T1000 (cell line): ENCODE measurements around the gene ROCK2.

Source experiments
- DNase-seq: peaks from one replicate; lab custom pipeline; 2025; ENCODE audit warnings: mixed read lengths; lab: John Stamatoyannopoulos, UW

The ROCK2 gene

GRCh38 chr2:11367170-11367730 lies 22.8 kb upstream of the ROCK2 start:
- no peak for DNase-seq

GRCh38 chr2:11366326-11366741 lies 21.9 kb upstream of the ROCK2 start:
- DNase-seq, result no peak

GRCh38 chr2:11365096-11365879 lies 20.9 kb upstream of the ROCK2 start:
- no peak for DNase-seq

- DNase-seq, result no peak
Observed at GRCh38 chr2:11364565-11364887, 20.1 kb upstream of the ROCK2 start.

DNA sequence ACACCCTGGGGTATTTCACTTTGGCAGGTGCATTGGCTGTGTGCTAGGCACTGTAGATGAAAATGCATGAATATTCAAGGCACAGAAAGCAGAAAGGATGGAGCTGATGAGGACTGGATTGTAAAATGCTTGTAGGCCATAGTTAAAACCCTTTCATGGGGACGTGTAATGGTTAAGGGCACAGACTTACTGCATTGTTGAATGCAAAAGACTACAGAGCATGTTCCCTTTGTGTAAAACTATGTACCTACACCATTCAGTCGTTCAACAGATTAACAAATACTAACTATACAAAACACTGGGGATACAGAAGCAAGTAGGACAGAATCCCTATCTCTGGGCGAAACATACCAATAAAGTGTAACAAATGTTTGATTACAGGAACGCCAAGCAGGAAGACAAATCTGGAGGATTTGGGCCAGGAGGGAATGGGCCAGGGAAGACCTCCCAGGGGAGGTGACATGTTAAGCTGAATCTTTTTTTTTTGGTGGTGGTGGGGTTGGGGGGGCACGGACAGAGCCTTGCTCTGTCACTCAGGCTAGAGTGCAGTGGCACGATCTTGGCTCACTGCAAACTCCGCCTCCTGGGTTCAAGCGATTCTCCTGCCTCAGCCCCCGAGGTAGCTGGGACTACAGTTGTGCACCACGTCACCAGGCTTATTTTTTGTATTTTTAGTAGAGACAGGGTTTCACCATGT lies 19.6 kb upstream of the ROCK2 start:
- no peak for DNase-seq

GRCh38 chr2:11359865-11360264 lies 15.4 kb upstream of the ROCK2 start:
- no peak for DNase-seq

GRCh38 chr2:11357428-11357972 lies 13.1 kb upstream of the ROCK2 start:
- DNase-seq, result no peak

DNA sequence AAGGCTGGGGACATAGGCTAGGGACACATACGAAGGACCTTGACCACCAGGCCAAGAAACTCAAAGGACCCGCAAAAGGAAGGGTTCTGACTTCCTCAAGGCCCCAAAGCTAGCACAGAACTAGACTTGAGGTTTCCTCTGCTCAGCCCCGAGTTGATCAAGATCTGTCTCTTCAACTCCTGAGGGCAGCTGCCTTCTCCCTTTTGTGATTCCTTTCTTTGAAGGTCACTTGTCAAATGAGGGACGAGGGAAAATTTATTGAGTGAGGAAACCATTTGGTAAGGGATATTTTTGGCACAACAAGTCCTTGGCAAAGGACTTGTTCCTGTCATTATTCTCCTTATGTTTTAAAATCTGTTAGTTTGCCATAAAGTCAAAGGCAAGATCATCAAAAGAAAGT lies 12.3 kb upstream of the ROCK2 start:
- DNase-seq, result no peak

DNA sequence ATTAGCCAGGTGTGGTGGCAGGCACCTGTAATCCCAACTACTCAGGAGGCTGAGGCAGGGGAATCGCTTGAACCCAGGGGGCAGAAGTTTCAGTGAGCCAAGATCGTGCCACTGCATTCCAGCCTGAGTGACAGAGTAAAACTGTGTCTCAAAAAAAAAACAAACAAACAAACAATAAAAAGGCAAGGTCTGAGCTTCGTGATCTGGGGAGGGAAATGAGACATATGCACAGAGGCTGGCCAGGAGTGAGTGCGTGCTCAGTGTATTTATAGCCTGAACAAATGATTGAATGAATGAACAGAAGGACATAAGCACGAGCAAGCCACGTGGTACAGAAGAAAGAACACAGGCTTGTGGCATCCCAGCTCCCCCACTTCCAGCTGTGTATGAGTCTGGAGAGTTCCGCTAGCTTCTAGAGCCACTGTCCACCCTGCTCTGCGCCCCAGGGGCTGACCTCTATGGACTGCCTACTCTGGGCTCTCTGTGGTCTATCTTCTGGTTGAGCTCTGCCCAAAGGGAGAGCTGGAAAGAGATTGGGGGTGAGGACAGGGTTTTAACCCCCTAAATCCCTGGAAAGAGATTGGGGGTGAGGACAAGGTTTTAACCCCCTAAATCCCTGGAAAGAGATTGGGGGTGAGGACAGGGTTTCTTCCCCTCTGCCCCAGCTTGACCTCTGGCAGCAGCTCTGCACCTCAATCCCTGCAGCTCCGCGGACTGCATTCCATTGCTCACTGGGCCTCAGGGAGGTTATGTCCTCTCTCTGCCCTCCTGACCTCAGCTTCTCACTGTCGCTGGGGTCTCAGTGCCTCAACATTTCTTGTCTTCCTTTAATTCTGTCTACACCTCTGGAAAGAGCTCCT lies 11.0 kb upstream of the ROCK2 start:
- no peak for DNase-seq

- no peak for DNase-seq
Observed at GRCh38 chr2:11354363-11355154, 10.1 kb upstream of the ROCK2 start.

GRCh38 chr2:11352781-11353537 lies 8.5 kb upstream of the ROCK2 start:
- DNase-seq, result no peak

- DNase-seq, result no peak
Observed at GRCh38 chr2:11348209-11348749, 3.8 kb upstream of the ROCK2 start.

DNA sequence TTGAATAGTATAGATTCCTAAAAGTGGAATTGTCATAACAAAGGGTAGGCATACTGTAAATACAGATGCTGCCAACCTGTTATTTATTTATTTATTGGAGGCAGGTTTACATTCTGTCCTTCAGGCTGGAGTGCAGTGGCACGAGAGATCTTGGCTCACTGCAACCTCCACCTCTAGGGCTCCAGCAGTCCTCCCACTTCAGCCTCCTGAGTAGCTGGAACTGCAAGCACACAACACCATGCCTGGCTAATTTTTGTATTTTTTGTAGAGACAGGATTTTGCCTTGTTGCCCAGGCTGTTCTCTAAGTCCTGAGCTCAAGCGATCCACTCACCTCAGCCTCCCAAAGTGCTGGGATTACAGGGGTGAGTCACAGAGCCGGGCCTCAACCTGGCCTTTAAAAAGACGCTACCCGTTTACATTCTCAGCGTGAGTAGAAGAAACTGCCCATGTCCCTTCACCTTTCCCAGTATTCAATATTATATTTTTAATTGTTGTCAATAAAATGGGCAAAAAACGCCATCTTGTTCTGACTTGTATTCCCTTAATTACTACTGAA lies 3.0 kb upstream of the ROCK2 start:
- DNase-seq, result no peak

- no peak for DNase-seq
Observed at GRCh38 chr2:11346023-11346482, 1.6 kb upstream of the ROCK2 start.

- DNase-seq, result peak; percentile 72
Observed at GRCh38 chr2:11344956-11345677, 681 bp upstream of the ROCK2 start.

DNA sequence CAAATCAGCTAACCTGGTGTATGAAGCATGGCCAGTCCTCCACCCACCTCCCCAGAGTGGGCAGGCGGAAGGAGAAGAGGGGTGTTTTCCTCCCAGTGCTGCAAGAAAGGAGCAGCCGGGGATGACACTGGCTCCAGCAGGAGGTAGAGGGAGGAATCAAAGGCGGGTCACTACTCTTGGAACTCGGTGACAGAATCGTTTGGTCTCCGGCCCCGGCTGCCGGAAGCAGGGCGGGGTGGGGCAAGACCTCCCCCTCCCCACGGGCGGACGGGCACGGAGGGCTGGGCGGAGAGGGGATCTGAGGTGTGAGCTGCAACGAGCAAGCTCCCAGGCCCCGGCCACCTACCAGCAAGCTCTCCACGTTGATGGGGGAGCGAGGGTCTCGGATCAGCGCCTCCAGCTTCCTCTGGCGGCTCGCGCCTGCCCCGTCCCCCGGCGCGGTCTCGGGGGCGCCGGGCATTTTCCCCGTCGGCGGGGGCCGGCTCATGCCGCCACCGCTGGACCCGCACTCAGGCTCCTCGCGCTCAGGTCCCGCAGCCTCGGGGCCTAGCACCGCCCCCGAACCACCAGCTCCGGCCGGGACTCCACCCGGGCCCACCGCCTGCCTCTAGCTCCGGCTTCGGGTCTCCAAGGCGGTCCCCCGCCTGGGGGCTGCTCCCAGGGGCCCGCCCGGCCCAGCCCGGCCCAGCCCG lies 640 bp downstream of the ROCK2 start:
- DNase-seq, result no peak

- DNase-seq, result no peak
Observed at GRCh38 chr2:11343368-11343649, 1.1 kb downstream of the ROCK2 start.

DNA sequence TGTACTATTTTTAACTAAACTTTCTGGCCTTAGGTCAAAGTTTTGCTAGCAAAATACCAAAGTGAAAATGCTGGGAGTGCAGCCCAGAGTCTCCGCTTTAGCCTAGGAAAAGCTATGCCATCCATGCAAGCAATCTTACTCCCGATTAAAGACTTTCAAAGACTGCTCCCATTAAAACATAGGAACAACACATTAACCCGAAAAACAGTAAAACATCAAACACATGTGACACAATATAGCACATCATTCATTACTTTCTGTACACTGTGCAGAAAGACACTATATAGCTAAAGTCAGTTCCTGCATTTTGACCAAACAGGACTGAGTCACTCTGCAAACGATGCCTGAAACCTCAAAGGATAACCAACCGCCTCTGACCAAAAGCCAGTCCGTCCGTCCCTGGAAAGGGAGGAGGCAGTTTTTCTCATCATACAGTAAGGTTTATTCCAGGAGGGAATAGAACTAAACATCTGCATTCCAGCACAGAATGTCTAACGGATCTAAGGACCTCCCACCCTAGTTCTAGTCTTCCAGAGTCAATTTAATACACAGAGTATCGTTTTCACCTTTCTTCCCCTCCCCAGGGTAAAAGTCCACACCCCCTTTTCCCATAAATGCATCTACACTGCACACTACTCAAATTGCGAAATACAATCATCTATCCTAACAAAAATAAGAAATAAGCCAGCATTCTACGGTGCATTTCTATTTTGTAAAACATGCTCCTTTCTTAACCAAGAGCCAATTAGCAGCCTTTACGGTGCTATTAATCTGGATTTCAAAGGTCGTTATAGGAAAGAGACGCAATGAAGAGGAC lies 1.7 kb downstream of the ROCK2 start:
- DNase-seq, result no peak
